SK-N-SH (cell line): ENCODE data around the gene MPC2. TPM values are rescaled to one million over a fixed set of nuclear protein-coding genes. Genes with fewer than 3 reads are reported as not detected.

ENCODE experiments used
- CTCF ChIA-PET: fragments of 300-600, 350-600 bp; formaldehyde crosslinking; extraction: SDS; loops from one replicate; lab custom pipeline; 2021; lab: Yijun Ruan, JAX
- POLR2A ChIA-PET: fragments of 350-600 bp; sonication (Branson Sonifier 250); formaldehyde crosslinking; extraction: SDS; loops from one replicate; lab custom pipeline; 2020; ENCODE audit warnings: antibody characterized with exemption, inconsistent platforms; lab: Yijun Ruan, JAX
- DNase-seq: peaks from one replicate; pipeline ENCODE4 v3.0.0; 2012
- H2AFZ ChIP-seq: fragments of 200-600 bp; sonication (generic); 2 replicates; pipeline ENCODE4 v1.8.1; 2016; ENCODE audit warnings: antibody characterized with exemption, mild to moderate bottlenecking, low read depth
- H3F3A ChIP-seq: fragments of 200-600 bp; sonication (generic); replicated peaks from 2 replicates; pipeline ENCODE3; 2016; ENCODE audit warnings: antibody characterized with exemption, mild to moderate bottlenecking; ENCODE audit not compliant: insufficient read depth
- H3K27ac ChIP-seq, 2 experiments: fragments of 200-500 bp in 1 of 2; fragments of 200-600 bp in 1 of 2; sonication (Bioruptor generic) in 1 of 2; sonication (generic), shearing (Covaris generic) in 1 of 2; 2 replicates each; pipeline versions ENCODE4 v1.5.1 to v1.6.1; 2014 to 2016; ENCODE audit warnings: low read depth in 2 of 2, inconsistent platforms in 1 of 2, low read length in 1 of 2, mild to moderate bottlenecking in 1 of 2, mixed read lengths in 1 of 2
- H3K27me3 ChIP-seq: fragments of 200-600 bp; sonication (generic), shearing (Covaris generic); 2 replicates; pipeline ENCODE4 v1.6.1; 2016; ENCODE audit warnings: mixed run types; ENCODE audit not compliant: insufficient read depth
- H3K36me3 ChIP-seq, 2 experiments: fragments of 200-500 bp in 1 of 2; fragments of 200-600 bp in 1 of 2; sonication (Bioruptor generic) in 1 of 2; sonication (generic) in 1 of 2; replicated peaks in 1 of 2; 2 replicates each; pipeline versions ENCODE3 to v1.5.1; 2014 to 2016; ENCODE audit warnings: low read length in 1 of 2, mild to moderate bottlenecking in 1 of 2; ENCODE audit not compliant: insufficient read depth in 2 of 2, control insufficient read depth in 1 of 2
- H3K4me1 ChIP-seq, 2 experiments: fragments of 200-500 bp in 1 of 2; fragments of 200-600 bp in 1 of 2; sonication (Bioruptor generic) in 1 of 2; sonication (generic), shearing (Covaris generic) in 1 of 2; 2 replicates each; pipeline versions ENCODE4 v1.5.1 to v1.6.1; 2014 to 2016; ENCODE audit warnings: low read depth in 1 of 2, low read length in 1 of 2, mixed run types in 1 of 2; ENCODE audit not compliant: insufficient read depth in 2 of 2, control insufficient read depth in 1 of 2
- H3K4me2 ChIP-seq: fragments of 200-600 bp; sonication (generic), shearing (Covaris generic); 2 replicates; pipeline ENCODE4 v1.6.1; 2017; ENCODE audit warnings: mixed run types
- H3K4me3 ChIP-seq, 2 experiments: fragments of 200-500 bp in 1 of 2; fragments of 200-600 bp in 1 of 2; sonication (Bioruptor generic) in 1 of 2; sonication (generic), shearing (Covaris generic) in 1 of 2; 2 replicates each; pipeline versions ENCODE4 v1.5.1 to v1.8.1; 2014 to 2016; ENCODE audit warnings: low read depth in 2 of 2, inconsistent platforms in 1 of 2, low read length in 1 of 2, mild to moderate bottlenecking in 1 of 2, mixed read lengths in 1 of 2, moderate library complexity in 1 of 2
- H3K79me2 ChIP-seq: fragments of 200-600 bp; sonication (generic); 2 replicates; pipeline ENCODE4 v1.8.1; 2017; ENCODE audit warnings: mild to moderate bottlenecking; ENCODE audit not compliant: insufficient read depth
- H3K9ac ChIP-seq: fragments of 200-600 bp; sonication (generic); 2 replicates; pipeline ENCODE4 v1.6.1; 2017; ENCODE audit warnings: mixed run types
- H3K9me2 ChIP-seq: fragments of 200-600 bp; sonication (generic); 2 replicates; pipeline ENCODE4 v1.6.1; 2017; ENCODE audit warnings: mixed run types
- H3K9me3 ChIP-seq: fragments of 200-600 bp; sonication (generic); 2 replicates; pipeline ENCODE4 v1.6.1; 2017; ENCODE audit warnings: mixed run types, mild to moderate bottlenecking, moderate library complexity
- H4K20me1 ChIP-seq: fragments of 200-600 bp; sonication (generic); 2 replicates; pipeline ENCODE4 v1.6.1; 2017; ENCODE audit warnings: mild to moderate bottlenecking, mixed run types; ENCODE audit not compliant: insufficient read depth
- CHD2 ChIP-seq: fragments of 150-350 bp; IDR thresholded peaks from 2 replicates; pipeline ENCODE4 v1.6.1; 2018; ENCODE audit warnings: low read length; ENCODE audit not compliant: partially characterized antibody
- FOXJ3 ChIP-seq: sonication (generic); formaldehyde crosslinking; IDR thresholded peaks from 2 replicates; pipeline ENCODE4 v1.5.1; 2020; ENCODE audit warnings: mild to moderate bottlenecking, missing genetic modification reagents
- FOXM1 ChIP-seq: IDR thresholded peaks from 2 replicates; pipeline ENCODE4 v1.4.0; 2012; ENCODE audit warnings: low read depth, mild to moderate bottlenecking
- GABPA ChIP-seq: IDR thresholded peaks from 2 replicates; pipeline ENCODE4 v1.4.0; 2012; ENCODE audit warnings: low read depth, mild to moderate bottlenecking
- JUND ChIP-seq: IDR thresholded peaks from 2 replicates; pipeline ENCODE4 v1.4.0; 2012
- MXI1 ChIP-seq: IDR thresholded peaks from 2 replicates; pipeline ENCODE4 v1.6.1; 2012; ENCODE audit warnings: mild to moderate bottlenecking, low read depth, low read length, improper control_type of control experiment
- NFIC ChIP-seq: IDR thresholded peaks from 2 replicates; pipeline ENCODE4 v1.4.0; 2012; ENCODE audit warnings: borderline replicate concordance
- NRF1 ChIP-seq: IDR thresholded peaks from 2 replicates; pipeline ENCODE4 v1.6.1; 2012; ENCODE audit warnings: low read depth, mild to moderate bottlenecking, low read length
- RAD21 ChIP-seq: IDR thresholded peaks from 2 replicates; pipeline ENCODE4 v1.6.1; 2012; ENCODE audit warnings: mild to moderate bottlenecking, low read length
- RCOR1 ChIP-seq: fragments of 150-350 bp; IDR thresholded peaks from 2 replicates; pipeline ENCODE4 v1.6.1; 2017; ENCODE audit warnings: antibody characterized with exemption, low read length
- RXRA ChIP-seq: IDR thresholded peaks from 2 replicates; pipeline ENCODE4 v1.4.0; 2012; ENCODE audit warnings: low read depth, mild to moderate bottlenecking, borderline replicate concordance
- SMC3 ChIP-seq: IDR thresholded peaks from 2 replicates; pipeline ENCODE4 v1.6.1; 2012; ENCODE audit warnings: low read depth, low read length, improper control_type of control experiment
- TCF12 ChIP-seq: IDR thresholded peaks from 2 replicates; pipeline ENCODE4 v1.4.0; 2012
- TEAD4 ChIP-seq: IDR thresholded peaks from 2 replicates; pipeline ENCODE4 v1.4.0; 2012; ENCODE audit warnings: mild to moderate bottlenecking, borderline replicate concordance; ENCODE audit not compliant: insufficient read depth
- polyA plus RNA-seq, 3 experiments: library from polyadenylated mRNA; depleted of rRNA; stranded (reverse); fragments of >200 nt; gene quantifications; 2 replicates each; pipeline ENCODE4 v1.2.3, GENCODE V29; 2012
- TF ChIP-seq, protein P1 (sequence below): fragments of 200-600 bp; sonication (generic); IDR thresholded peaks from 2 replicates; pipeline ENCODE4 v1.6.1; 2017; ENCODE audit warnings: antibody characterized with exemption, mild to moderate bottlenecking, moderate library complexity
- TF ChIP-seq, protein P2 (sequence below): IDR thresholded peaks from 2 replicates; pipeline ENCODE4; 2012
- TF ChIP-seq, protein P3 (sequence below): IDR thresholded peaks from 2 replicates; pipeline ENCODE4 v1.4.0; 2012; ENCODE audit warnings: low read depth
- TF ChIP-seq, protein P4 (sequence below): IDR thresholded peaks from 2 replicates; pipeline ENCODE4 v1.6.1; 2012; ENCODE audit warnings: mild to moderate bottlenecking, low read depth, low read length, moderate library complexity
- TF ChIP-seq, protein P5 (sequence below): fragments of 150-350 bp; IDR thresholded peaks from 2 replicates; pipeline ENCODE4 v1.6.1; 2016; ENCODE audit warnings: mild to moderate bottlenecking, low read depth, low read length

The MPC2 gene
- polyA plus RNA-seq, 1 of the 3 experiments (the other 2 are of a cell fraction) = 15.9 TPM

DNA sequence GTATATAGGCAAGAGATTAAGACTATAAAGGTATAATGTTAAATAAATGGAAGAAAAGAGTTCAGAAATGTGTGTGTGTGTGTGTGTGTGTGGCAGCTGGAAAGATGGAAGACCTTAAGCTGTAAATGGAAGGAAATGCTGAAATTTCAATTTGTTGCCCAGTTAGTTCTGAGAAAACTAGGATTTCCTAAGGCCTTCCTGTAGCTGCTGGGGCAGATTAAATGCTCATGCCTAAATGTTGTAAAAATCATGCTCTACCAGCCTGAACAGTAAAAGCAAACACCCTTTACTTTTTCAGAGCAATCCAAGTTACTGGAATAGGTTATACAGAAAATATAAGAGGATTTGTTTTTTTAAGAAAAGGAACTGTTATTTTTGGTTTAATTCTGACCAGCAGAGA lies 31.2 kb downstream of the MPC2 start:
- TF ChIP-seq RCOR1 = no peak
- no peak for TF ChIP-seq JUND
- TF ChIP-seq, protein P1, sequence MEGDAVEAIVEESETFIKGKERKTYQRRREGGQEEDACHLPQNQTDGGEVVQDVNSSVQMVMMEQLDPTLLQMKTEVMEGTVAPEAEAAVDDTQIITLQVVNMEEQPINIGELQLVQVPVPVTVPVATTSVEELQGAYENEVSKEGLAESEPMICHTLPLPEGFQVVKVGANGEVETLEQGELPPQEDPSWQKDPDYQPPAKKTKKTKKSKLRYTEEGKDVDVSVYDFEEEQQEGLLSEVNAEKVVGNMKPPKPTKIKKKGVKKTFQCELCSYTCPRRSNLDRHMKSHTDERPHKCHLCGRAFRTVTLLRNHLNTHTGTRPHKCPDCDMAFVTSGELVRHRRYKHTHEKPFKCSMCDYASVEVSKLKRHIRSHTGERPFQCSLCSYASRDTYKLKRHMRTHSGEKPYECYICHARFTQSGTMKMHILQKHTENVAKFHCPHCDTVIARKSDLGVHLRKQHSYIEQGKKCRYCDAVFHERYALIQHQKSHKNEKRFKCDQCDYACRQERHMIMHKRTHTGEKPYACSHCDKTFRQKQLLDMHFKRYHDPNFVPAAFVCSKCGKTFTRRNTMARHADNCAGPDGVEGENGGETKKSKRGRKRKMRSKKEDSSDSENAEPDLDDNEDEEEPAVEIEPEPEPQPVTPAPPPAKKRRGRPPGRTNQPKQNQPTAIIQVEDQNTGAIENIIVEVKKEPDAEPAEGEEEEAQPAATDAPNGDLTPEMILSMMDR = no peak
- TF ChIP-seq FOXM1 = no peak
- TF ChIP-seq RXRA = no peak
- TF ChIP-seq NFIC = no peak
- TF ChIP-seq FOXJ3 (CRISPR knock-in tag) = no peak
- TF ChIP-seq MXI1 = no peak
- TF ChIP-seq TEAD4 = no peak
- TF ChIP-seq RAD21 = no peak
- no peak for TF ChIP-seq GABPA
- TF ChIP-seq, protein P2, sequence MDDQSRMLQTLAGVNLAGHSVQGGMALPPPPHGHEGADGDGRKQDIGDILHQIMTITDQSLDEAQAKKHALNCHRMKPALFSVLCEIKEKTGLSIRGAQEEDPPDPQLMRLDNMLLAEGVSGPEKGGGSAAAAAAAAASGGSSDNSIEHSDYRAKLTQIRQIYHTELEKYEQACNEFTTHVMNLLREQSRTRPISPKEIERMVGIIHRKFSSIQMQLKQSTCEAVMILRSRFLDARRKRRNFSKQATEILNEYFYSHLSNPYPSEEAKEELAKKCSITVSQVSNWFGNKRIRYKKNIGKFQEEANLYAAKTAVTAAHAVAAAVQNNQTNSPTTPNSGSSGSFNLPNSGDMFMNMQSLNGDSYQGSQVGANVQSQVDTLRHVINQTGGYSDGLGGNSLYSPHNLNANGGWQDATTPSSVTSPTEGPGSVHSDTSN = no peak
- TF ChIP-seq SMC3 = no peak
- TF ChIP-seq TCF12 = no peak
- TF ChIP-seq, protein P3, sequence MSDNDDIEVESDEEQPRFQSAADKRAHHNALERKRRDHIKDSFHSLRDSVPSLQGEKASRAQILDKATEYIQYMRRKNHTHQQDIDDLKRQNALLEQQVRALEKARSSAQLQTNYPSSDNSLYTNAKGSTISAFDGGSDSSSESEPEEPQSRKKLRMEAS = no peak
- TF ChIP-seq, protein P4, sequence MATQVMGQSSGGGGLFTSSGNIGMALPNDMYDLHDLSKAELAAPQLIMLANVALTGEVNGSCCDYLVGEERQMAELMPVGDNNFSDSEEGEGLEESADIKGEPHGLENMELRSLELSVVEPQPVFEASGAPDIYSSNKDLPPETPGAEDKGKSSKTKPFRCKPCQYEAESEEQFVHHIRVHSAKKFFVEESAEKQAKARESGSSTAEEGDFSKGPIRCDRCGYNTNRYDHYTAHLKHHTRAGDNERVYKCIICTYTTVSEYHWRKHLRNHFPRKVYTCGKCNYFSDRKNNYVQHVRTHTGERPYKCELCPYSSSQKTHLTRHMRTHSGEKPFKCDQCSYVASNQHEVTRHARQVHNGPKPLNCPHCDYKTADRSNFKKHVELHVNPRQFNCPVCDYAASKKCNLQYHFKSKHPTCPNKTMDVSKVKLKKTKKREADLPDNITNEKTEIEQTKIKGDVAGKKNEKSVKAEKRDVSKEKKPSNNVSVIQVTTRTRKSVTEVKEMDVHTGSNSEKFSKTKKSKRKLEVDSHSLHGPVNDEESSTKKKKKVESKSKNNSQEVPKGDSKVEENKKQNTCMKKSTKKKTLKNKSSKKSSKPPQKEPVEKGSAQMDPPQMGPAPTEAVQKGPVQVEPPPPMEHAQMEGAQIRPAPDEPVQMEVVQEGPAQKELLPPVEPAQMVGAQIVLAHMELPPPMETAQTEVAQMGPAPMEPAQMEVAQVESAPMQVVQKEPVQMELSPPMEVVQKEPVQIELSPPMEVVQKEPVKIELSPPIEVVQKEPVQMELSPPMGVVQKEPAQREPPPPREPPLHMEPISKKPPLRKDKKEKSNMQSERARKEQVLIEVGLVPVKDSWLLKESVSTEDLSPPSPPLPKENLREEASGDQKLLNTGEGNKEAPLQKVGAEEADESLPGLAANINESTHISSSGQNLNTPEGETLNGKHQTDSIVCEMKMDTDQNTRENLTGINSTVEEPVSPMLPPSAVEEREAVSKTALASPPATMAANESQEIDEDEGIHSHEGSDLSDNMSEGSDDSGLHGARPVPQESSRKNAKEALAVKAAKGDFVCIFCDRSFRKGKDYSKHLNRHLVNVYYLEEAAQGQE = no peak
- TF ChIP-seq CHD2 = no peak
- TF ChIP-seq, protein P5, sequence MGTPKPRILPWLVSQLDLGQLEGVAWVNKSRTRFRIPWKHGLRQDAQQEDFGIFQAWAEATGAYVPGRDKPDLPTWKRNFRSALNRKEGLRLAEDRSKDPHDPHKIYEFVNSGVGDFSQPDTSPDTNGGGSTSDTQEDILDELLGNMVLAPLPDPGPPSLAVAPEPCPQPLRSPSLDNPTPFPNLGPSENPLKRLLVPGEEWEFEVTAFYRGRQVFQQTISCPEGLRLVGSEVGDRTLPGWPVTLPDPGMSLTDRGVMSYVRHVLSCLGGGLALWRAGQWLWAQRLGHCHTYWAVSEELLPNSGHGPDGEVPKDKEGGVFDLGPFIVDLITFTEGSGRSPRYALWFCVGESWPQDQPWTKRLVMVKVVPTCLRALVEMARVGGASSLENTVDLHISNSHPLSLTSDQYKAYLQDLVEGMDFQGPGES = no peak
- TF ChIP-seq NRF1 = no peak
- no peaks in the 10 kb centered on the region; a peak in 1 of 4 replicates for H3K4me1 ChIP-seq
- no peak for DNase-seq
- no peak overlapping the region for H3K4me3 ChIP-seq
- no peaks in the 10 kb centered on the region for H3K79me2 ChIP-seq
- ChIA-PET CTCF (interaction anchor here (1.0 kb wide), 1 partner anchor 13 kb away, joined by 3 read pairs; no protein-coding TSS in a partner anchor), POLR2A (no interaction called here)
- no peak overlapping the region for H3K27ac ChIP-seq
- no peak overlapping the region for H2AFZ ChIP-seq
- no peaks in the 10 kb centered on the region for H3K9me3 ChIP-seq
- no peak overlapping the region for H3K9ac ChIP-seq
- H3K4me2 ChIP-seq = no peak overlapping the region
- H4K20me1 ChIP-seq = no peaks in the 10 kb centered on the region
- H3K27me3 ChIP-seq = no peaks in the 10 kb centered on the region
- no peaks in the 10 kb centered on the region for H3F3A ChIP-seq
- no peaks in the 10 kb centered on the region for H3K9me2 ChIP-seq
- no peaks in the 10 kb centered on the region for H3K36me3 ChIP-seq
